Measurements from ENCODE around the gene FST. TPM values are rescaled to one million over a fixed set of nuclear protein-coding genes. Genes with fewer than 3 reads are reported as not detected.

Gene FST
- total RNA-seq, 4 donors from 2014 or later = 0.93 to 10.1 (median 4.5) TPM

GRCh38 chr5:53481159-53481886 lies 894 bp downstream of the FST start:
- Histone ChIP-seq H3K4me1 (peaks cover 0 to 41% (median 8%) of the 10 kb centered on the region in 3 donors), H3K27me3 (peaks cover 4% of the 10 kb centered on the region), H3K4me3 (peak overlapping the region; percentile 75 to 88), H3K36me3 (no peaks in the 10 kb centered on the region), H3K9me3 (no peaks in the 10 kb centered on the region), H3K27ac (peak overlapping the region; percentile 20 to 85 (median 76))
- ATAC-seq = no peak
- no peak for TF ChIP-seq CTCF (IDR thresholded peaks at IDR 0.05)
- 12 to 13% methylated on average over 5 to 6 of the region's 7 CpGs for WGBS, 2 donors (ENCODE audit: low coverage in 1 of 2)

GRCh38 chr5:53481887-53482716 lies 1.7 kb downstream of the FST start:
- Histone ChIP-seq H3K36me3 (no peaks in the 10 kb centered on the region), H3K27me3 (peaks cover 2% of the 10 kb centered on the region), H3K9me3 (no peaks in the 10 kb centered on the region), H3K27ac (peak overlapping the region; percentile 20 to 85 (median 68)), H3K4me3 (peak overlapping the region; percentile 75 to 88), H3K4me1 (peaks cover 0 to 41% (median 8%) of the 10 kb centered on the region in 3 donors)
- 0 to 3% methylated on average over 13 to 35 of the region's 36 CpGs for WGBS, 2 donors (ENCODE audit: low coverage in 1 of 2)
- peak; percentile 80 for ATAC-seq
- no peak for TF ChIP-seq EP300 (IDR thresholded peaks at IDR 0.05)
- TF ChIP-seq CTCF (IDR thresholded peaks at IDR 0.05) = peak; percentile 18 to 64 (median 46)
- no peak for TF ChIP-seq POLR2A (IDR thresholded peaks at IDR 0.05)
- no peak for TF ChIP-seq POLR2AphosphoS5 (IDR thresholded peaks at IDR 0.05)

- no peaks in the 10 kb centered on the region for H3K36me3 ChIP-seq
- peak; percentile 15 for ATAC-seq
- TF ChIP-seq CTCF (IDR thresholded peaks at IDR 0.05) = peak in 1 of 4 experiments; percentile 30
- TF ChIP-seq EP300 (IDR thresholded peaks at IDR 0.05) = no peak
- no peak for TF ChIP-seq POLR2A (IDR thresholded peaks at IDR 0.05)
- TF ChIP-seq POLR2AphosphoS5 (IDR thresholded peaks at IDR 0.05) = no peak
- H3K27me3 ChIP-seq = peaks cover 1% of the 10 kb centered on the region
- H3K4me1 ChIP-seq = peaks cover 0 to 40% (median 8%) of the 10 kb centered on the region in 3 donors
- H3K9me3 ChIP-seq = no peaks in the 10 kb centered on the region
- H3K4me3 ChIP-seq = peak overlapping the region; percentile 75 to 88
- WGBS, 2 donors (ENCODE audit: low coverage in 1 of 2) = 48 to 59% methylated on average over 14 to 20 of the region's 35 CpGs
- H3K27ac ChIP-seq = peak overlapping the region in 3 of 4 donors; percentile 6 to 85 (median 61)
Measured at GRCh38 chr5:53482717-53483638, 2.5 kb downstream of the FST start.

- Histone ChIP-seq H3K27ac (no peak overlapping the region), H3K36me3 (no peaks in the 10 kb centered on the region), H3K27me3 (peaks cover 7% of the 10 kb centered on the region), H3K9me3 (no peaks in the 10 kb centered on the region), H3K4me1 (peaks cover 0 to 11% (median 0%) of the 10 kb centered on the region in 3 donors), H3K4me3 (no peak overlapping the region)
- no peak for ATAC-seq
- TF ChIP-seq EP300 (IDR thresholded peaks at IDR 0.05) (no peak), POLR2AphosphoS5 (IDR thresholded peaks at IDR 0.05) (no peak), CTCF (IDR thresholded peaks at IDR 0.05) (no peak), POLR2A (IDR thresholded peaks at IDR 0.05) (no peak)
- WGBS, 2 donors (ENCODE audit: low coverage in 1 of 2) = 92% methylated on average over 1 of the region's 1 CpG; no CpG with 5 or more reads in 1 of the 2 donors
Measured at GRCh38 chr5:53487436-53487835, 7.0 kb downstream of the FST start.
